Testis (tissue), 2 donors: ENCODE results near the gene DENND4B.

ENCODE experiments used
- POLR2A ChIP-seq: fragments of 450-650 bp; IDR thresholded peaks from one replicate; pipeline ENCODE4 v1.6.1; 2017; ENCODE audit warnings: antibody characterized with exemption, mild to moderate bottlenecking, moderate library complexity
- TF ChIP-seq, protein P1 (sequence below), 3 experiments: fragments of 450-650 bp in 2 of 3; fragments of 200-600 bp in 1 of 3; sonication (generic) in 1 of 3; IDR thresholded peaks; one replicate each; pipeline ENCODE4 v1.5.1; 2016 to 2019; ENCODE audit warnings: antibody characterized with exemption in 3 of 3, mild to moderate bottlenecking in 2 of 3, moderate library complexity in 1 of 3

DNA sequence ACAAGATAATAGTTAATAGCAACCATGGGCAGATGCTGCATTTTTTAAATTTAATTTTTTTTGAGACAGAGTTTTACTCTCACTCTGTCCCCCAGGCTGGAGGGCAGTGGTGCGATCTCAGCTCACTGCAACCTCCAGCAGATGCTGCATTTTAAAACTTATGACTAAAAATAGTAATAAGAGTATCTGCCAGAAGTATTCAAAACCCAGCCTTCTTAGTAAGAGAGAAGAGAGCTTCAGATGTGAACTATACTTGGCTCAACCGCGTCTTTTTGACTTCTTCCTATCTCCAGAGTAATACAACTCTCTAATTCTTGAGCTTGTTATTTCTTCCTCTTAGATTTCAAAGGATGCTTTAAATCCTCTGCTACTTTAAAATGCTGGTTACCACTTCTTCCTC, 48.7 kb upstream of the DENND4B start:
- no peak for TF ChIP-seq POLR2A
- TF ChIP-seq, protein P1, sequence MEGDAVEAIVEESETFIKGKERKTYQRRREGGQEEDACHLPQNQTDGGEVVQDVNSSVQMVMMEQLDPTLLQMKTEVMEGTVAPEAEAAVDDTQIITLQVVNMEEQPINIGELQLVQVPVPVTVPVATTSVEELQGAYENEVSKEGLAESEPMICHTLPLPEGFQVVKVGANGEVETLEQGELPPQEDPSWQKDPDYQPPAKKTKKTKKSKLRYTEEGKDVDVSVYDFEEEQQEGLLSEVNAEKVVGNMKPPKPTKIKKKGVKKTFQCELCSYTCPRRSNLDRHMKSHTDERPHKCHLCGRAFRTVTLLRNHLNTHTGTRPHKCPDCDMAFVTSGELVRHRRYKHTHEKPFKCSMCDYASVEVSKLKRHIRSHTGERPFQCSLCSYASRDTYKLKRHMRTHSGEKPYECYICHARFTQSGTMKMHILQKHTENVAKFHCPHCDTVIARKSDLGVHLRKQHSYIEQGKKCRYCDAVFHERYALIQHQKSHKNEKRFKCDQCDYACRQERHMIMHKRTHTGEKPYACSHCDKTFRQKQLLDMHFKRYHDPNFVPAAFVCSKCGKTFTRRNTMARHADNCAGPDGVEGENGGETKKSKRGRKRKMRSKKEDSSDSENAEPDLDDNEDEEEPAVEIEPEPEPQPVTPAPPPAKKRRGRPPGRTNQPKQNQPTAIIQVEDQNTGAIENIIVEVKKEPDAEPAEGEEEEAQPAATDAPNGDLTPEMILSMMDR (IDR thresholded peaks at IDR 0.05): no peak
